Stimulated activated CD4-positive, alpha-beta T cell treated with anti-CD3 and anti-CD28 coated beads, TNF-alpha, amount 100 ng/mL, for 24 hours (primary cell): ENCODE results near the gene MYL7.
"Not testable (repeated sequence)": the region's sequence is repeated elsewhere in the genome, so short reads cannot be mapped to it uniquely, and the experiment has no call there.

Experiments
- DNase-seq, 3 experiments: peaks; one replicate each; pipeline ENCODE4 v3.0.0-alpha.2; 2020; ENCODE audit warnings: low read depth in 3 of 3

The MYL7 gene

DNA sequence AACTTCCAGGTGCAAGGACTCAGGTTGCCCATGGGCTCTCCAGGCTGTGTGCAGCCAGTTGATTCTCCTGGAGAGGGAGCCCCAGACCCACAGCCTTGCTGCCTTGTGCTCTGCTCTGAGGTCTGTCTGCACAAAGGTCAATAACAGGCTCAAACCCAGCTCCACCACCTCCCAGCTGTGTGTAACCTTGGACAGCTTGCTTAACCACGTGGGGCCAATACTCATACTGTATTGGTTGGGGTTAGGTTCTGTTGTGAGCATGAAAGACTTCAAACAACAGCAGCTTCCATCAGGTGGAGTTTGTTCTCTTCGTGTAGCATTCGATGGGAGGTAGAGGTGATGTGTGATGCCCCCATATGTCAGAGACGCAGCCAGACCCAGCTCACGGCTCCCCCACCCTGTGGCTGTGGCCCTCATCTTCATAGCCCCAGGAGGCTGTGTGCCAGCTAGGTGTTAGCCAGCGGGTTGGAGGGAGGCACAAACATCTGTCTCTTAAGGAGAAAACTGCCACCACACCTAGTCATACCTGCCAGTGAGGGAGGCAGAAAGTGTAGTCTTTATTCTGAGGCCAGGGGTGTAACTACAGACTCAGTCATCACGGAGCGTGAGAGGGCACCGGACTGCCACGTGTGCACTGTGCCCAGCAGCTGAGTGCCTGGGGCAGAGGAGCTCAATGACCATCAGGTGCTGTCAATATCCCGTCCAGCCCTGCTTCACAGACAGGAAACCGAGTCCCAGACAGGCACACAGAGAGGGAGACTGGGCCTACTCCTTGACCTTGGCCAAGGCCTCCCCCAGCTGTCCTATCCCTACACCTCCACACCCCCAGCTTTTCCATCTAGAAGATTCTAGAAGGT, 9.7 kb downstream of the MYL7 start:
- no peak for DNase-seq

GRCh38 chr7:44128721-44129582, 12.2 kb downstream of the MYL7 start:
- no peak for DNase-seq

- DNase-seq = no peak
Measured at GRCh38 chr7:44127161-44127560, 14.0 kb downstream of the MYL7 start.

- DNase-seq = not testable (repeated sequence)
Measured at GRCh38 chr7:44126574-44126973, 14.6 kb downstream of the MYL7 start.

- no peak for DNase-seq
Measured at GRCh38 chr7:44124822-44125202, 16.3 kb downstream of the MYL7 start.

- peak; percentile 96 to 99 (median 97) for DNase-seq
Measured at GRCh38 chr7:44123190-44124003, 17.7 kb downstream of the MYL7 start, which contains the start of gene POLD2. Gene POLD2, minus strand, starts transcription at chr7:44123548. Its CDS starts 1,495 bp downstream, at chr7:44122053.

- no peak for DNase-seq
Measured at GRCh38 chr7:44122529-44122928, 18.6 kb downstream of the MYL7 start.

DNA sequence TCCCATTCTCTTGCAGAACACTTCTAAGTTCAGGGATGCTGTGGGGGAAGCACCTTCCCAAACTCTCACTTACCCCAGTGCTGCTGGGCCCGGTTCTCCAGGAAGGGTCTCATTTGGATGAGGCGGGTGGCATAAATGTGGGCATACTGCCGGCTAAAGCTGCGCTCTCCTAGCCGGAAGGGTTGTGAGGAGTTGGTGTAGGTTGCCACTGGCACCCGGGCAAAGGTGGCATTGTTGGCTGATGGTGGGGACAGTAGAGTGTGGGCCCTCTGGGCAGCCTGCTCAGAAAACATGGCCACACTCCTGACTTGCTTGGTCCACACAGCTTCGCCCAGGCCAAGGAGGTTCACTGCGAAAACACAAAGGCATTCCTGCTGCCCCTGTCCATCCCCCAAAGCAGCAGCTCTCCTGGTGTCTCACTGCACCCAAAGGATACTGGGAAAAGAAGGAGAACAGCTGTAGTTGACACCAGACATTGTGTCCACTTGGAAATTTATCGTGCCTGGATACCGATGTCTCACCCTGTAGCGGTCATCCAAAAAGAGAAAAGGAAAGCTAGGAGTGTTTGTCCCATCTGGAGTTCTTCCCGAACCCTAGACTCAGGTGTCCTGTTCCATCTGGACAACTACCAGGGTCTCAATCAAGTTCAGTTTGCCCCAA, 19.2 kb downstream of the MYL7 start:
- no peak for DNase-seq

DNA sequence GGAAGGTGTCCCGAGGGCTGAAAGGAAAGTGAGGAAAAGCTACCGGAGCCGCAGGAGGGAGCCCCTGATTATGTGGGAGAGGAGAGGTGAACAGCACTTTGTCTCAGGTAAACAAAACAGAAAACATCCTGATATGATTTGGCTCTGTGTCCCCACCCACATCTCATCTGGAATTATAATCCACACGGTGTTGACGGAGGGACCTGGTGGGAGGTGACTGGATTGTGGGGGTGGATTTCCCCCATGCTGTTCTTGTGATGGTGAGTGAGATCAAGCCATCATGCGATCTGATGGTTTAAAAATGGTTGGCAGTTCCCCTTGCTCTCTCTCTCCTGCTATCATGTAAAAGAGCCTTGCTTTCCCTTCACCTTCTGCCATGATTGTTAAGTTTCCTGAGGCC, 20.7 kb downstream of the MYL7 start:
- no peak for DNase-seq

- DNase-seq = no peak
Measured at GRCh38 chr7:44119829-44120380, 21.2 kb downstream of the MYL7 start.

DNA sequence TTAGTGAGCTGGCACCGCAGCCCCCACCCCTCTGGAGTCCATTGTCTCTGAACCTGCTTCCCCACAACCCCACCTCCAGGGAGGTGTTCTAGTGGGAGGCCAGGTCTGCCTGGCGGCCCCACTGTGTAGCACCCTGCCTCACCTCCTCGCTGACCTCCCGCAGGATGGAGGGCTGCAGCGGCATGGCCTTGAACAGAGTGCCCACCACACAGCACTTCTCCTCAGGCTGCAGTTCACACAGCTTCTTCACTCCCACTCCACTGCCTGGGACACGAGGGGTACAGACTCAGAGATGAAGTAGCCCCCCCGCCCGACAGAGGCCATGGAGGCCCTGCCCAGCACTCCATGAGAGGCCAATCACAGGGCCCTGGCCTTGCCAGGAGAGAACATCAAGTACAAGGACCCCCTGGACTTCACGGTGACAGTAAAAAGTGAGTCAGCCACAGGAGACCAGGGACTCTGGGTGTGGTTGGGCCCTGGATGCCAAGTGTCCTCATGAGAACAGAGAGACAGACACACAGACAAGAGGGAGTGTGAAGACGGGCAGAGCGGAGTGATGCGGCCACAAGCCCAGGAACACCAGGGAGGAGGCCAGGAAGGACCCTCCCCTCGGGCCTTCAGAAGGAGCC, 23.2 kb downstream of the MYL7 start:
- DNase-seq = no peak

DNA sequence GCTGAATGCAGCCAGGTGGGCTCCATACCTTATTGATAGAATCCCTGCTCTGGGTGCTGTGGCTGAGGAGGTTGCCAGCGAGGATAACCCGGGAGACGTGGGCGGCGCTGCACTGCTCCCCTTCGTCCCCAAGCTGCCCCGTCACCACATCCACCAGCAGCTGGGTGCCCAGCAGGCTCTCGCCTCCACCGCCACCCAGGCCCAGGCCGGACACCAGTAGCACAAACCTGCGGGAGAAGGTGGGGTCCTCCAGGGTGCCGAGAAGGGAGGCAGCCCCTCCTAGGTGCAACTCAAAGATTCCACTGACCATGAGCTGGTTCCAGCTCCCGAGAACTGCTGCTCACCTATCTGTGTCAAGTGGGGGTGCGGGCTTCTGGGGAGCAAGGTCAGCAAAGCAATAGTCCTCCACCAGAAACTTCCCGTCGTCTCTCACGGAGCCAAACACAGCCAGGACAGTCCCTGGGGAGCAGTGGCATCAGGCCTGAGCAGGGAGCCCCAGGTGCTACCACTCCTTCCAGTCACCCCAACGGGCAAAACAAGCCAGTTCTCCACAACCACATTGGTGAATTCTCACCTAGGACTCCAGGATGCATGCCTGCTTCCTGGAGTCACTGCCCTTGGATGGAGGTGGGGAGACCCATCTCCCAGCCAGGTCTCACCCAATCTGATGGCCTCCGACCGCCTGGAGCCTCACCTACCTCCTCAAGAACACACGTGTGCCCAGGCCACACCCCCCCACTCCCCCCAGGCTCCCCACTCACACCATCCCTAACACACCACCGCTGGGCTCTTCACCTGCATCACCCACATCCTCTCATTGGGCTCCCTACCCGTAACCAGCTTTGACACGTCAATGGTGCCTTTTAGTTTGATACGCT, 24.1 kb downstream of the MYL7 start:
- no peak for DNase-seq

DNA sequence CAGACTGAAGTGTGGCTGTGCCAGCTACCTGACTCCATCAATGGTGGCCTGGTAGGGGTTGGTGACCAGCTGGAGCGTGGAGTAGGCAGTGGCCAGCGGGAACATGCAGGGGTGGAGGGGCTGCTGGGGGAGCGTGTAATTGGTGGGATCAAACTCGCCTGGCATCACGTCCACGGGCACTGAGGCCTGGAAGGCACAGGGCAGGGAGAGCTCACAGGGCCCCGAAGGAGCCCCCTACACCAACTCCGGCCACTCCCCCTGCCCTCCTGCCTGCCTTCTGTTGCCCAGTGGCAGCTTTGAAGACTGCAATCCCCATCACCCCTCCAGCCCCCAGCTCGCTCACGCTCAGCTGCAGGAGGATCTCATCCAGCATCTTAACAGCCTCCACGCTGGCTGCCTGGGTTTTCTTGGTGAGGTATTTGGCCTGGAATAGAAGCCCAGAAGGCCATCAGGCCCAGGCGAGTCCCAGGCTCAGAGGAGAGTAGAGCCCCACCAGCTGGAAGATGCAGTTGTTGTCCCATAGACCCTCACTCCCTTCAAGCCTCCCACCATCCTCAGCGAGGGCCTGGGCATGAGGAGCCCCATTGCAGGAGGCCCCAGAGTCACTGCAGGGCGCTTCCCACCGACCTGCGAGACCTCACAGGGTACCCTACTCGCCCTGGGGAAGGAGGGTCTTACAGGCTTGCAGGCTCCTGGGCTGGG, 24.9 kb downstream of the MYL7 start:
- DNase-seq = no peak

GRCh38 chr7:44114586-44115310, 26.4 kb downstream of the MYL7 start:
- no peak for DNase-seq

- DNase-seq = no peak
Measured at GRCh38 chr7:44113764-44114354, 27.3 kb downstream of the MYL7 start.

DNA sequence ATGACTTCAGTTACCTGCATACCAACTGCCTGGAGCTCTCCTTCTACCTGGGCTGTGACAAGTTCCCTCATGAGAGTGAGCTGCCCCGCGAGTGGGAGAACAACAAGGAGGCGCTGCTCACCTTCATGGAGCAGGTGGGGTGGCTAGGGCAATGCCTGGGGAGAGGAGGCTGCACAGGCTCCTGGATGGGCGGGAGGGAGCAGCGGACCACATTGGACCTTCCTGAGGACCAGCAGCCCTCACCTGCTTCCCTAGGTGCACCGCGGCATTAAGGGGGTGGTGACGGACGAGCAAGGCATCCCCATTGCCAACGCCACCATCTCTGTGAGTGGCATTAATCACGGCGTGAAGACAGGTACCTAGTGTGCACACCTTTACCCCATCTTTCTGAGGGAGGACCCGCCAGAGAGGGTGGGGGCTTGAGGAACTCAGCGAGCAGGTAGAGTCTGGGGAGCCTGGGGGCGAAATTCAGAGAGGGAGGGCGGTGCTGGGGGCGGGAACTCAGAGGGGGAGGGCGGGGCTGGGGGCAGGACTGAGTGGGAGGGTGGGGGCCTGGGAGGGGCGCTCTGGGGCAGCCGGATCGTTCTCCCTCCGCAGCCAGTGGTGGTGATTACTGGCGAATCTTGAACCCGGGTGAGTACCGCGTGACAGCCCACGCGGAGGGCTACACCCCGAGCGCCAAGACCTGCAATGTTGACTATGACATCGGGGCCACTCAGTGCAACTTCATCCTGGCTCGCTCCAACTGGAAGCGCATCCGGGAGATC, 28.0 kb downstream of the MYL7 start:
- DNase-seq = no peak
